ENCODE measurements around the gene LNP1. TPM values are rescaled to one million over a fixed set of nuclear protein-coding genes. Genes with fewer than 3 reads are reported as not detected.

Gene LNP1
- total RNA-seq, 2 donors from 2014 or later: 0.73 to 3.4 TPM

DNA sequence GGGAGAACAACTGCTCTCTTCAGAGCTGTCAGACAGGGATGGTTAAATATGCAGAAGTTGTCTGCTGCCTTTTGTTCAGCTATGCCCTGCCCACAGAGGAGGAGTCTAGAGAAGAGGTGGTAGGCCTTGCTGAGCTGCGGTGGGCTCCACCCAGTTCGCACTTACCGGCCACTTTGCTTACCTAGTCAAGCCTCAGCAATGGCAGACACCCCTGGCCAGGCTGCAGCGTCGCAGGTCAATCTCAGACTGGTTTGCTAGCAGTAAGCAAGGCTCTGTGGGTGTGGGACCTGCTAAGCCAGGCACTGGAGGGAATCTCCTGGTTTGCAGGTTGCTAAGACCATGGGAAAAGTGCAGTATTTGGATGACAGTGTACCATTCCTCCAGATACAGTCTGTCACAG lies 78.7 kb downstream of the LNP1 start:
- DNase-seq (ENCODE audit: low spot score): no peak
- Histone ChIP-seq H3K9me3 (no peaks in the 10 kb centered on the region), H3K36me3 (no peaks in the 10 kb centered on the region), H3K4me1 (replicated peaks) (no peaks in the 10 kb centered on the region), H3K27ac (no peak overlapping the region), H3K4me3 (no peak overlapping the region), H3K27me3 (replicated peaks; ENCODE audit: insufficient read depth) (no peaks in the 10 kb centered on the region)
- 81% methylated on average over 5 of the region's 5 CpGs for WGBS
- TF ChIP-seq POLR2A (IDR thresholded peaks at IDR 0.05): no peak
- TF ChIP-seq CTCF (IDR thresholded peaks at IDR 0.05): no peak
- TF ChIP-seq POLR2AphosphoS5 (IDR thresholded peaks at IDR 0.05): no peak
- intact Hi-C loops (cut with DNase I): no loop called here

DNA sequence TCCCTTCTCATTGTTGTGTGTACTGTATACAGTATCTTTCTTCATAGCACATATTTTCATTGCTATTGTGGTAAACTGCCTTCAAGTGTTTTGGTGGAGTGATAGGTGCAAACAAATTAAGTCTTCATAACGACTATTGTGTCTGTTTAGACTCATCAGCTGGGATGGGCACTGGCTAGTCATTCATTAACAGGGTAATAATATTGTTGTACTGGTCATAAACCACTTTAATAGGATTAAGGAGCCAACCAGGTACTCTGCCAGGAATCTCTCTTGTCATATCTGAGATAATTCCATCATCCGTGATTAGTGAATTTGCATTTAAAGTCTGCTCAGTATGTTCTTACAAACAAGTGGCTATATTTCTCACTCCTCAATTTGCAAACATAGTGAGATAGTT lies 80.8 kb downstream of the LNP1 start:
- intact Hi-C loops (cut with DNase I): no loop called here
- 30% methylated on average over 2 of the region's 2 CpGs for WGBS

GRCh38 chr3:100483529-100483928 lies 82.2 kb downstream of the LNP1 start:
- no peaks in the 10 kb centered on the region for H3K9me3 ChIP-seq
- no peaks in the 10 kb centered on the region for H3K4me1 ChIP-seq (replicated peaks)
- no peak overlapping the region for H3K4me3 ChIP-seq
- H3K36me3 ChIP-seq: no peaks in the 10 kb centered on the region
- TF ChIP-seq POLR2AphosphoS5 (IDR thresholded peaks at IDR 0.05) (no peak), CTCF (IDR thresholded peaks at IDR 0.05) (no peak), POLR2A (IDR thresholded peaks at IDR 0.05) (no peak)
- intact Hi-C loops (cut with DNase I): no loop called here
- H3K27ac ChIP-seq: no peak overlapping the region
- H3K27me3 ChIP-seq (replicated peaks; ENCODE audit: insufficient read depth): no peaks in the 10 kb centered on the region
- no peak for DNase-seq (ENCODE audit: low spot score)
- WGBS: 100% methylated on average over 1 of the region's 1 CpG

More for the DNA sequence above, 80.8 kb downstream of the LNP1 start:
- no peaks in the 10 kb centered on the region for H3K9me3 ChIP-seq
- no peaks in the 10 kb centered on the region for H3K27me3 ChIP-seq (replicated peaks; ENCODE audit: insufficient read depth)
- no peak for DNase-seq (ENCODE audit: low spot score)
- H3K4me1 ChIP-seq (replicated peaks): no peaks in the 10 kb centered on the region
- TF ChIP-seq POLR2A (IDR thresholded peaks at IDR 0.05): no peak
- no peak for TF ChIP-seq CTCF (IDR thresholded peaks at IDR 0.05)
- no peak for TF ChIP-seq POLR2AphosphoS5 (IDR thresholded peaks at IDR 0.05)
- no peak overlapping the region for H3K4me3 ChIP-seq
- no peak overlapping the region for H3K27ac ChIP-seq
- H3K36me3 ChIP-seq: no peaks in the 10 kb centered on the region

GRCh38 chr3:100486808-100487207 lies 85.5 kb downstream of the LNP1 start:
- no peaks in the 10 kb centered on the region for H3K27me3 ChIP-seq (replicated peaks; ENCODE audit: insufficient read depth)
- H3K4me3 ChIP-seq: no peak overlapping the region
- intact Hi-C loops (cut with DNase I): no loop called here
- H3K4me1 ChIP-seq (replicated peaks): no peaks in the 10 kb centered on the region
- no peak for DNase-seq (ENCODE audit: low spot score)
- H3K9me3 ChIP-seq: no peaks in the 10 kb centered on the region
- TF ChIP-seq CTCF (IDR thresholded peaks at IDR 0.05): no peak
- TF ChIP-seq POLR2AphosphoS5 (IDR thresholded peaks at IDR 0.05): no peak
- no peak for TF ChIP-seq POLR2A (IDR thresholded peaks at IDR 0.05)
- WGBS: 93% methylated on average over 2 of the region's 2 CpGs
- no peaks in the 10 kb centered on the region for H3K36me3 ChIP-seq
- no peak overlapping the region for H3K27ac ChIP-seq

DNA sequence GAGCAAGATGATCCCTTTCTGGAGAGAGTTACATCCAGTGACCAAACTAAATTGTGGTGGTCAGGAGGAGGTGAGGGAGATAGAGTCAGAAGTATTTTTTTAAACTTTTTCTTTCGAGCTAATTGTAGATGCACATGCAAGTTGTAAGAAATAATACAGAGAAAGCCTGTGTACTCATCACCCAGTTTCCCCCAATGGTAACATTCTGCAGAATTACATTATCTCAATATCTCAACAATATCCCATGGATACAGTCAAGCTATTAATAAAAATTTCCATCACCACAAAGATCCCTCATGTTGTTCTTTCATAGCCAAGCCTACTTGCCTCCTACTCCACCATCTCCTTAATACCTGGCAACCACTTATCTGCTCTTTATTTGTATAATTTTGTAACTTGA lies 87.8 kb downstream of the LNP1 start:
- no peaks in the 10 kb centered on the region for H3K4me1 ChIP-seq (replicated peaks)
- no peak overlapping the region for H3K4me3 ChIP-seq
- no peaks in the 10 kb centered on the region for H3K27me3 ChIP-seq (replicated peaks; ENCODE audit: insufficient read depth)
- H3K36me3 ChIP-seq: no peaks in the 10 kb centered on the region
- DNase-seq (ENCODE audit: low spot score): no peak
- no peaks in the 10 kb centered on the region for H3K9me3 ChIP-seq
- intact Hi-C loops (cut with DNase I): no loop called here
- 100% methylated on average over 1 of the region's 1 CpG for WGBS
- no peak overlapping the region for H3K27ac ChIP-seq
- TF ChIP-seq POLR2A (IDR thresholded peaks at IDR 0.05) (no peak), CTCF (IDR thresholded peaks at IDR 0.05) (no peak), POLR2AphosphoS5 (IDR thresholded peaks at IDR 0.05) (no peak)
